Ovary (tissue), 3 donors: ENCODE data around the gene TMEM151B.

Source experiments
- CTCF ChIP-seq, 3 donors: fragments of 450-650 bp in 2 of 3; fragments of 200-600 bp in 1 of 3; IDR thresholded peaks; one replicate each; pipeline versions ENCODE4 v1.5.1 to v1.8.0; 2016 to 2022; ENCODE audit warnings: antibody characterized with exemption in 3 of 3, mild to moderate bottlenecking in 1 of 3
- EP300 ChIP-seq: sonication (generic); formaldehyde crosslinking; IDR thresholded peaks from one replicate; pipeline ENCODE4 v1.6.1; 2017; ENCODE audit warnings: antibody characterized with exemption
- POLR2A ChIP-seq: fragments of 450-650 bp; IDR thresholded peaks from one replicate; pipeline ENCODE4 v1.6.1; 2017; ENCODE audit warnings: antibody characterized with exemption, mild to moderate bottlenecking, moderate library complexity
- donor health status: DM: no; HTN: no; CAD: no.

DNA sequence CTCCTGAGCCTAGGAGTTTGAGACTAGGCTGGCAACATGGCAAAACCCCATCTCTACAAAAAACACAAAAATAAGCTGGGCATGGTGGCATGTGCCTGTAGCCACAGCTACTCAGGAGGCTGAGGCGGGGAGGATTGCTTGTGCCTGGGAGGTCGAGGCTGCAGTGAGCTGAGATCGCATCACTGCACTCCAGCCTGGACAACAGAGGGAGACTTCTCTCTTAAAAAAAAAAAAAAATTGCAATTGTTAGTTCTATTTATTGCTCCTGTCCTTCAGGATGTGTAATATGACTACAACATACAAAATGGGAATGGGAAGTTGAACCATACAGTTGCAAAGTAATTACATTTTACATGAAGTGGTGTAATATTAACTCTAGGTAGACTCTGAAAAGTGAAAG is 51.0 kb downstream of the TMEM151B start:
- no peak for TF ChIP-seq CTCF (IDR thresholded peaks at IDR 0.05)
- no peak for TF ChIP-seq EP300
- TF ChIP-seq POLR2A, result no peak
